ENCODE results near the gene HTRA2.

GRCh38 chr2:74566076-74566753 lies 36.5 kb downstream of the HTRA2 start:
- TF ChIP-seq CTCF (IDR thresholded peaks at IDR 0.05; ENCODE audit: insufficient read depth, low read length) (no peak), REST (IDR thresholded peaks at IDR 0.05; ENCODE audit: insufficient replicate concordance, low read depth) (no peak), SPI1 (IDR thresholded peaks at IDR 0.05; ENCODE audit: borderline replicate concordance, low read depth) (no peak), GABPA (IDR thresholded peaks at IDR 0.05; ENCODE audit: low read depth) (no peak), POLR2AphosphoS5 (IDR thresholded peaks at IDR 0.05; ENCODE audit: low read depth) (no peak)
